Rectal smooth muscle tissue (tissue), 1 donor: ENCODE measurements around the gene CYGB.

ENCODE experiments used
- H3K27ac ChIP-seq: one replicate; pipeline ENCODE4 v1.7.0; 2013; ENCODE audit warnings: low read depth, low read length, inconsistent platforms
- H3K27me3 ChIP-seq: one replicate; pipeline ENCODE4 v1.7.0; 2013; ENCODE audit warnings: low read length; ENCODE audit not compliant: control insufficient read depth, insufficient read depth
- H3K36me3 ChIP-seq: one replicate; pipeline ENCODE4 v1.7.0; 2013; ENCODE audit warnings: low read length; ENCODE audit not compliant: control insufficient read depth, insufficient read depth
- H3K4me1 ChIP-seq: one replicate; pipeline ENCODE4 v1.7.0; 2013; ENCODE audit warnings: low read length; ENCODE audit not compliant: control insufficient read depth, insufficient read depth
- H3K4me3 ChIP-seq: one replicate; pipeline ENCODE4 v1.7.0; 2013; ENCODE audit warnings: low read length
- H3K9ac ChIP-seq: one replicate; pipeline ENCODE4 v1.7.0; 2013; ENCODE audit warnings: low read length

The CYGB gene

DNA sequence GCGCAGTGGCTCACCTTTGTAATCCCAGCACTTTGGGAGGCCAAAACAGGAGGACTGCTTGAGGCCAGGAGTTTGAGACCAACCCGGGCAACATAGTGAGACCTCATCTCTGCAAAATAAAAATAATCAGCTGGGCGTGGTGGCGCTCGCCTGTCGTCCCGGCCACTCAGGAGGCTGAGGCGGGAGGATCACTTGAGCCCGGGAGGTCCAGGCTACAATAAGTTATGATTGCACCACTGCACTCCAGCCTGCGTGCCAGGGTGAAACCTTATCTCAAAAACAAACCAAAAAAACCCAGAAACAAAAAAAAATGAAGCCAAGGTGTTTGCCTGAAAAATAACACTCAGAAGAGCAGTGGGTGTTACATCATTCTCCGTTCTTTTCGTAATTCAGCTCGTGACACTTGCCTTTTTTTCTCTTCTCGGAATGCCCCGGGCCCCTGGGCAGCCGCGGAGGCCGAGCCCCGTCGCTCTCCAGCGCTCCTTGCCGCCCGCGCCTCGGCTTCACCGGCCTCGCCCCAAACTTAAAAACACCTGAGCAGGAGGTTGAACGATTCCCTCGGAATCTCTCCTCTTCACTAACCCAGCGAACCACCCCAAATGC, 19.4 kb upstream of the CYGB start:
- peaks cover 21% of the 10 kb centered on the region for H3K4me1 ChIP-seq

GRCh38 chr17:76554131-76554530, 16.6 kb upstream of the CYGB start:
- H3K27ac ChIP-seq, result no peak overlapping the region
- no peak overlapping the region for H3K9ac ChIP-seq
- no peak overlapping the region for H3K4me3 ChIP-seq
- H3K36me3 ChIP-seq, result no peaks in the 10 kb centered on the region
- peaks cover 7% of the 10 kb centered on the region for H3K4me1 ChIP-seq
- H3K27me3 ChIP-seq, result no peaks in the 10 kb centered on the region

More for the DNA sequence above, 19.4 kb upstream of the CYGB start:
- peak overlapping the region; percentile 81 for H3K27ac ChIP-seq
- H3K27me3 ChIP-seq, result no peaks in the 10 kb centered on the region
- peak overlapping the region; percentile 63 for H3K9ac ChIP-seq
- no peaks in the 10 kb centered on the region for H3K36me3 ChIP-seq
- peak overlapping the region; percentile 97 for H3K4me3 ChIP-seq

GRCh38 chr17:76553178-76553908, 15.8 kb upstream of the CYGB start:
- Histone ChIP-seq H3K36me3 (no peaks in the 10 kb centered on the region), H3K4me3 (no peak overlapping the region), H3K9ac (no peak overlapping the region), H3K27ac (no peak overlapping the region), H3K4me1 (no peaks in the 10 kb centered on the region), H3K27me3 (no peaks in the 10 kb centered on the region)

GRCh38 chr17:76551685-76552084, 14.2 kb upstream of the CYGB start:
- Histone ChIP-seq H3K27ac (no peak overlapping the region), H3K27me3 (no peaks in the 10 kb centered on the region), H3K4me1 (no peaks in the 10 kb centered on the region)

DNA sequence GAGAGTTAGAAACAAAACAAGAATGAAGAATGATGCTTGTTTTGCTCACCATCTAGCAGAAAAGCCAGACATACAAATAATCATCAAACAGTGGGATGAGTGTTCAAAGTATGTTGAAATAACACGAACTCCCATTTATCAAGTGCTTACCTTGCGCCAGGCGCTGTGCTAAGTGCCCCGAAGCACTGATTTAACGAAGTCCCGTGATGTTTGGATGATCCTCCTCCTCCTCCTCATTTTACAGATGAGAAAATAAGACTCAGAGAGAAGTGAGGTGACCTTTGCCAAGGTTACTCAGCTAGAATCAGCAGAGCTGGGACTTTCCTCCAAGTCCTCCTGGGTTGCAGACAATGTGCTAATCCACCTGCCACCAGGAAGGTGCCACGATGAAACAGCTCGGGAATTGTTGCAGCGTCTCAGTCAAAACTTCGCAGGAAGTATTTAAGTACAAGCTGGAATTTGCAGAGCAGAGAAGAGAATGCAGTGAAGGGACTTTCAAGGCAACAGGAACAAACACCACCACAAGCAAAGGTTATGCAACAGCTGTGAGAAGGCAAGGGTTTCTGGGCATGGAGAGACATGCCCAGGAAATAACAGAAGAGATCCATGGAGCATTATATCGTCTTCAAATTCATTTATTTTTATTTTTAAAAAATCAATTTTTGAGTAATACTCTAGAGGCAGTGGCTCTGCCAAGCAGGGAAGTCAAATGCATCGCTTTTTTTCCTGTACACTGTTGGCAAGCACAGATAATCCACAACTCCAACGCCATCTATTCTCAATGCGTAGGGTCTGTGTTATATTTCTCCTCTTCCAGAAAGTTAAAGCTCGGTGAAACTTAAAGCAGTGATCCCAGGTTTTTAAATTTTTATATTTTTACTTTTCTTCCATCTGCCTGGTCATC, 13.5 kb upstream of the CYGB start:
- Histone ChIP-seq H3K4me3 (no peak overlapping the region), H3K36me3 (no peaks in the 10 kb centered on the region), H3K9ac (no peak overlapping the region), H3K27me3 (no peaks in the 10 kb centered on the region), H3K4me1 (no peaks in the 10 kb centered on the region), H3K27ac (no peak overlapping the region)

More at GRCh38 chr17:76551685-76552084, 14.2 kb upstream of the CYGB start:
- Histone ChIP-seq H3K4me3 (no peak overlapping the region), H3K36me3 (no peaks in the 10 kb centered on the region), H3K9ac (no peak overlapping the region)

DNA sequence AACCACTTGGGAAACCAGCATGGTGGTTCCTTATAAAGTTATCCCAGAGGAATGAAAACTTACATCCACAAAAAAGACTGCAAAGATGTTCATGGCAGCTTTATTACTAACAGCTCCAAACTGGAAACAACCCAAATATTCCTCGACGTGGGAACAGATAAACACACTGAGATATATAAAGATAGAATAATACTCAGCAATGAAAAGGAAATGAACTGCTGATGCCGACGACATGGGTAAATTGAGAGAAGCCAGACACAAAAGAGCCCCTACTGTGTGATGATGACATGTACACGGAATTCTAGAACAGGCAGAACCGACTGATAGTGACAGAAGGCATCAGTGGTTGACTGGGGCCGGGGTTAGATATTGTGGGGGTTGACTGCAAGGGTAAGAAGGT, 12.0 kb upstream of the CYGB start:
- Histone ChIP-seq H3K4me3 (no peak overlapping the region), H3K4me1 (no peaks in the 10 kb centered on the region), H3K27ac (no peak overlapping the region), H3K36me3 (no peaks in the 10 kb centered on the region), H3K9ac (no peak overlapping the region), H3K27me3 (no peaks in the 10 kb centered on the region)

- H3K27ac ChIP-seq, result no peak overlapping the region
- no peaks in the 10 kb centered on the region for H3K36me3 ChIP-seq
- no peak overlapping the region for H3K9ac ChIP-seq
- H3K4me1 ChIP-seq, result no peaks in the 10 kb centered on the region
- no peak overlapping the region for H3K4me3 ChIP-seq
- H3K27me3 ChIP-seq, result no peaks in the 10 kb centered on the region
These were observed 11.7 kb upstream of the CYGB start for GRCh38 chr17:76549215-76549518.

GRCh38 chr17:76548378-76549214, 11.1 kb upstream of the CYGB start:
- H3K27me3 ChIP-seq, result no peaks in the 10 kb centered on the region
- no peaks in the 10 kb centered on the region for H3K36me3 ChIP-seq
- H3K9ac ChIP-seq, result no peak overlapping the region
- no peak overlapping the region for H3K27ac ChIP-seq
- no peak overlapping the region for H3K4me3 ChIP-seq
- no peaks in the 10 kb centered on the region for H3K4me1 ChIP-seq

DNA sequence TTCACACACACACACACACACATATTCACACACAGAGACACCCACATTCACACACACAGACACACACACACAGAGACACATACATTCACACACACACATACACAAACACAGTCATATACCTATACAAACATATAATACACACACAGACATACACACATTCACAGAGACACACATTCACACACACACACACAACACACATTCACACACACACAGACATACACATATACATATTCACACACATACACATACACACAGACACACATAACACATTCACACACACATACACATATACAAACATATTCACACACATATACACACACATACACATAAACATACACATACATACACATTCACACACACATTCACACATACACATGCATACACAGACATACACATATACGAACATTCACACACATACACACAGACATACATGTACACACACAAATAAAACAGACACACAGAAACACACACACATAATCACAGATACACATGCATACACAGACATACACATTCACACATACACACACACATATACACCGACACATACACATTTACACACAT, 10.2 kb upstream of the CYGB start:
- H3K4me1 ChIP-seq, result no peaks in the 10 kb centered on the region
- no peak overlapping the region for H3K4me3 ChIP-seq

DNA sequence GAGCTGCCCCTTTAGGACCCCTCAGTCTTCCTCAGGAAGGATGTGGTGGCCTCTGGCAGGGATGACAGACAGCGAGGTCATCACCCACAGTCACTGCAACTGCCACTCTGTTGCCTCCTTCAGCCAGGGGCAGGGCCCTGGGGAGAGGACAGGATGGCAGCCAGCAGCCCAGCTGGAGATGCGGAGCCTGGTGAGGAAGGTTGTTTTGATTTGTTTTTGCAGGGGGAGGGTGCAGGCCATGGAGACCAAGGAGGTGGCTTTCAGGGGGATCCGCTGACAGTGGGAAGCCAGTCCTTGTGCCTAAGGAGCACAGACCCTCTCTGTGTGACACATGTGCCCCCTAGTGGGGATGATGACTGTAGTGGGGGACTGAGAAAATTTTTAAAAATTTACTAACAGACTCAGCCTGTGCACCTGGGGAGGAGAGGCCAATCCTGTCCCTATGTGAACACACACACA, 9.7 kb upstream of the CYGB start:
- Histone ChIP-seq H3K36me3 (no peaks in the 10 kb centered on the region), H3K27me3 (no peaks in the 10 kb centered on the region), H3K4me1 (no peaks in the 10 kb centered on the region), H3K4me3 (no peak overlapping the region), H3K9ac (no peak overlapping the region), H3K27ac (no peak overlapping the region)

More for the DNA sequence above, 10.2 kb upstream of the CYGB start:
- Histone ChIP-seq H3K36me3 (no peaks in the 10 kb centered on the region), H3K27ac (no peak overlapping the region), H3K9ac (no peak overlapping the region), H3K27me3 (no peaks in the 10 kb centered on the region)

- Histone ChIP-seq H3K9ac (no peak overlapping the region), H3K27ac (no peak overlapping the region), H3K27me3 (no peaks in the 10 kb centered on the region), H3K4me3 (no peak overlapping the region), H3K4me1 (no peaks in the 10 kb centered on the region), H3K36me3 (no peaks in the 10 kb centered on the region)
These were observed 9.2 kb upstream of the CYGB start for GRCh38 chr17:76546556-76547182.
